K562 (cell line): Measurements from ENCODE around the gene CSF1. TPM values are rescaled to one million over a fixed set of nuclear protein-coding genes. Genes with fewer than 3 reads are reported as not detected.

Experiments used
- BMI1 ChIP-seq: fragments of 150-350 bp; IDR thresholded peaks from 2 replicates; pipeline ENCODE4 v1.6.1; 2014; ENCODE audit warnings: low read length
- ELF4 ChIP-seq: fragments of 450-650 bp; formaldehyde crosslinking; IDR thresholded peaks from 2 replicates; pipeline ENCODE4 v1.4.0; 2022; ENCODE audit warnings: missing genetic modification characterization
- EP400 ChIP-seq: fragments of 450-650 bp; IDR thresholded peaks from 2 replicates; pipeline ENCODE4 v1.6.1; 2017; ENCODE audit warnings: antibody characterized with exemption, mild to moderate bottlenecking, moderate library complexity
- FOXJ2 ChIP-seq: fragments of 200-800 bp; sonication (Bioruptor generic); IDR thresholded peaks from 2 replicates; pipeline ENCODE4 v1.6.1; 2016; ENCODE audit warnings: missing genetic modification characterization, missing compliant biosample characterization
- FOXJ3 ChIP-seq: sonication (generic); formaldehyde crosslinking; IDR thresholded peaks from 2 replicates; pipeline ENCODE4 v1.4.0; 2020; ENCODE audit warnings: mild to moderate bottlenecking, missing genetic modification reagents
- GABPB1 ChIP-seq: sonication (generic); formaldehyde crosslinking; IDR thresholded peaks from 2 replicates; pipeline ENCODE4 v1.8.0; 2022; ENCODE audit warnings: mild to moderate bottlenecking, missing genetic modification reagents
- KDM2B ChIP-seq: fragments of 250-450 bp; sonication (Bioruptor Pico); IDR thresholded peaks from 2 replicates; pipeline ENCODE4 v1.8.0; 2021; ENCODE audit warnings: mild to moderate bottlenecking, moderate library complexity
- MEF2D ChIP-seq: conservative IDR thresholded peaks from 2 replicates; pipeline ENCODE4 v1.6.1; 2016; ENCODE audit warnings: low read depth, missing genetic modification characterization, missing compliant biosample characterization
- NR2C1 ChIP-seq, 2 experiments: fragments of 450-650 bp; IDR thresholded peaks; 2 replicates each; pipeline ENCODE4 v1.6.1; 2017; ENCODE audit warnings: mild to moderate bottlenecking in 2 of 2, antibody characterized with exemption in 1 of 2, inconsistent platforms in 1 of 2, missing compliant biosample characterization in 1 of 2, missing genetic modification characterization in 1 of 2
- NUFIP1 ChIP-seq: fragments of 450-650 bp; IDR thresholded peaks from 2 replicates; pipeline ENCODE4 v1.6.1; 2018; ENCODE audit not compliant: partially characterized antibody
- POLR2H ChIP-seq: IDR thresholded peaks from 2 replicates; pipeline ENCODE4 v1.6.1; 2016; ENCODE audit warnings: missing genetic modification characterization, low read depth, mild to moderate bottlenecking, control low read depth, missing compliant biosample characterization, moderate library complexity
- RB1 ChIP-seq: fragments of 450-650 bp; IDR thresholded peaks from 2 replicates; pipeline ENCODE4 v1.6.1; 2017; ENCODE audit warnings: low read depth, mild to moderate bottlenecking
- RBM15 ChIP-seq: fragments of 200-400 bp; formaldehyde crosslinking; IDR thresholded peaks from 2 replicates; pipeline ENCODE4 v1.6.1; 2018; ENCODE audit warnings: mild to moderate bottlenecking, low read length, moderate library complexity; ENCODE audit not compliant: insufficient read depth
- STAT5A ChIP-seq: IDR thresholded peaks from 2 replicates; pipeline ENCODE4 v1.6.1; 2012; ENCODE audit warnings: low read length, inconsistent platforms, borderline replicate concordance
- XRCC3 ChIP-seq: fragments of 450-650 bp; IDR thresholded peaks from 2 replicates; pipeline ENCODE4 v1.6.1; 2017; ENCODE audit warnings: mild to moderate bottlenecking, moderate library complexity
- polyA plus RNA-seq, 8 experiments: library from polyadenylated mRNA; depleted of rRNA in 4 of 8; stranded (reverse) in 5 of 8; unstranded in 3 of 8; fragments of >200 nt; fragmentation: Nextera tagmentation in 2 of 8; fragmentation: Illumina TruSeq in 1 of 8; extraction: Ambion mirVana in 2 of 8; extraction: Trizol in 1 of 8; gene quantifications; 2 replicates each; pipeline versions ENCODE4 v1.2.1 to v1.2.3, GENCODE V29; 2011 to 2014; ENCODE audit warnings: inconsistent platforms in 1 of 8, missing spikeins in 1 of 8
- total RNA-seq, 7 experiments: library from RNA; depleted of rRNA in 6 of 7; stranded (reverse); fragments of >200 nt in 6 of 7; fragmentation: Illumina TruSeq in 2 of 7; extraction: Trizol in 2 of 7; gene quantifications; 2 replicates each; pipeline versions ENCODE4 v1.2.1 to v1.2.3, GENCODE V29; 2011 to 2021; ENCODE audit warnings: low replicate concordance in 1 of 7
- TF ChIP-seq, protein P1 (sequence below): fragments of 450-650 bp; formaldehyde crosslinking; conservative IDR thresholded peaks from 2 replicates; pipeline ENCODE4 v1.4.0; 2022; ENCODE audit warnings: mild to moderate bottlenecking, missing genetic modification characterization
- TF ChIP-seq, protein P2 (sequence below): fragments of 450-650 bp; formaldehyde crosslinking; IDR thresholded peaks from 2 replicates; pipeline ENCODE4 v1.4.0; 2020; ENCODE audit warnings: mild to moderate bottlenecking, moderate library complexity
- TF ChIP-seq, protein P3 (sequence below): fragments of 450-650 bp; IDR thresholded peaks from 2 replicates; pipeline ENCODE4 v1.6.1; 2016
- TF ChIP-seq, protein P4 (sequence below), 2 experiments: fragments of 450-650 bp; conservative IDR thresholded peaks; 2 replicates each; pipeline ENCODE4 v1.6.1; 2017; ENCODE audit warnings: mild to moderate bottlenecking in 2 of 2, moderate library complexity in 2 of 2

The CSF1 gene
- total and polyA plus RNA-seq, 9 of the 15 experiments (the other 6 are each of a cell fraction or from before 2014, with no cell fraction given), result 0.18 to 11.8 (median 2.8) TPM

DNA sequence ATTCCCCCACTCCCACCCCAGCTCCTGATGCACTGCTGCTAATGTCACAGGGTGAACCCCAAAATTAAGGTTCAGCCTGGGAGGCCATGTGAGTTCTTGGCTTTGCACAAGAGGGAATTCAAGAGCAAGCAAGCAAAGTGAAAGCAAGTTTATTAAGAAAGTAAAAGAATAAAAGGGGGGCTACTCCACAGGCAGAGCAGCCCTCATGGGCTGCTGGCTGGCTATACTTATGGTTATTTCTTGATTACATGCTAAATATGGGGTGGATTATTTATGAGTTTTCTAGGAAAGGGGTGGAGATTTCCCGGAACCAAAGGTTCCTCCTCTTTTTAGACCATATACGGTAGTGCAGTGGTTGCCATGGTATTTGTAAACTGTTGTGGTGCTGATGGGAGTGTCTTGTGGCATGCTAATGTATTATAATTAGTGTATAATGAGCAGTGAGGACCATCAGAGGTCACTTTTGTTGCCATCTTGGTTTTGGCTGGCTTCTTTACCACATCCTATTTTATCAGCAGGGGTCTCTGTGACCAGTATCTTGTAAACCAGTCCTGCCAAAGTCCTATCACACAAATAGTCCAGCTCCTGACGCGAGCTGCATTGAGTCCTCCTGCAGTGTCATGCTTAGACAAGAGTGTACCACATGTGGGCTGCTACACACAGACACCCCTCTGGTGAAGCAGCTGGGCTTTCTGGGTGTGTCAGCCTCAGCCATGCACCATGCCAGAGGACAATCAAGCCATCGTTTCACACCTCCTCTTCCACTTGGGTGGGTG, 46.4 kb upstream of the CSF1 start (continued):
- TF ChIP-seq, protein P1, sequence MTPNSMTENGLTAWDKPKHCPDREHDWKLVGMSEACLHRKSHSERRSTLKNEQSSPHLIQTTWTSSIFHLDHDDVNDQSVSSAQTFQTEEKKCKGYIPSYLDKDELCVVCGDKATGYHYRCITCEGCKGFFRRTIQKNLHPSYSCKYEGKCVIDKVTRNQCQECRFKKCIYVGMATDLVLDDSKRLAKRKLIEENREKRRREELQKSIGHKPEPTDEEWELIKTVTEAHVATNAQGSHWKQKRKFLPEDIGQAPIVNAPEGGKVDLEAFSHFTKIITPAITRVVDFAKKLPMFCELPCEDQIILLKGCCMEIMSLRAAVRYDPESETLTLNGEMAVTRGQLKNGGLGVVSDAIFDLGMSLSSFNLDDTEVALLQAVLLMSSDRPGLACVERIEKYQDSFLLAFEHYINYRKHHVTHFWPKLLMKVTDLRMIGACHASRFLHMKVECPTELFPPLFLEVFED (CRISPR knock-in tag), result 0 out of 2 replicates have a peak, but pooled peaks have one; percentile 78
- TF ChIP-seq FOXJ2 (tag) (peak; percentile 96), XRCC3 (no peak), NR2C1 (IDR thresholded peaks at IDR 0.05) (no peak), NR2C1 (tag; IDR thresholded peaks at IDR 0.05) (0 out of 2 replicates have a peak, but pooled peaks have one; percentile 17), POLR2H (tag) (no peak), NUFIP1 (peak; percentile 29), RB1 (0 out of 2 replicates have a peak, but pooled peaks have one; percentile 30), KDM2B (CRISPR knock-in tag) (no peak), EP400 (0 out of 2 replicates have a peak, but pooled peaks have one; percentile 13), RBM15 (no peak), BMI1 (peak; percentile 86), FOXJ3 (CRISPR knock-in tag) (peak; percentile 72; the same call in 1 of the 2 replicates), ELF4 (0 out of 2 replicates have a peak, but pooled peaks have one; percentile 17), STAT5A (peak; percentile 98), MEF2D (0 out of 2 replicates have a peak, but pooled peaks have one; percentile 24), GABPB1 (CRISPR knock-in tag) (0 out of 2 replicates have a peak, but pooled peaks have one; percentile 45)
- TF ChIP-seq, protein P2, sequence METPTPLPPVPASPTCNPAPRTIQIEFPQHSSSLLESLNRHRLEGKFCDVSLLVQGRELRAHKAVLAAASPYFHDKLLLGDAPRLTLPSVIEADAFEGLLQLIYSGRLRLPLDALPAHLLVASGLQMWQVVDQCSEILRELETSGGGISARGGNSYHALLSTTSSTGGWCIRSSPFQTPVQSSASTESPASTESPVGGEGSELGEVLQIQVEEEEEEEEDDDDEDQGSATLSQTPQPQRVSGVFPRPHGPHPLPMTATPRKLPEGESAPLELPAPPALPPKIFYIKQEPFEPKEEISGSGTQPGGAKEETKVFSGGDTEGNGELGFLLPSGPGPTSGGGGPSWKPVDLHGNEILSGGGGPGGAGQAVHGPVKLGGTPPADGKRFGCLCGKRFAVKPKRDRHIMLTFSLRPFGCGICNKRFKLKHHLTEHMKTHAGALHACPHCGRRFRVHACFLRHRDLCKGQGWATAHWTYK (CRISPR knock-in tag), result peak; percentile 63; the same call in 1 of the 2 replicates
- TF ChIP-seq, protein P3, sequence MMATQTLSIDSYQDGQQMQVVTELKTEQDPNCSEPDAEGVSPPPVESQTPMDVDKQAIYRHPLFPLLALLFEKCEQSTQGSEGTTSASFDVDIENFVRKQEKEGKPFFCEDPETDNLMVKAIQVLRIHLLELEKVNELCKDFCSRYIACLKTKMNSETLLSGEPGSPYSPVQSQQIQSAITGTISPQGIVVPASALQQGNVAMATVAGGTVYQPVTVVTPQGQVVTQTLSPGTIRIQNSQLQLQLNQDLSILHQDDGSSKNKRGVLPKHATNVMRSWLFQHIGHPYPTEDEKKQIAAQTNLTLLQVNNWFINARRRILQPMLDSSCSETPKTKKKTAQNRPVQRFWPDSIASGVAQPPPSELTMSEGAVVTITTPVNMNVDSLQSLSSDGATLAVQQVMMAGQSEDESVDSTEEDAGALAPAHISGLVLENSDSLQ, result peak; percentile 23; the same call in 1 of the 2 replicates
- TF ChIP-seq, protein P4, sequence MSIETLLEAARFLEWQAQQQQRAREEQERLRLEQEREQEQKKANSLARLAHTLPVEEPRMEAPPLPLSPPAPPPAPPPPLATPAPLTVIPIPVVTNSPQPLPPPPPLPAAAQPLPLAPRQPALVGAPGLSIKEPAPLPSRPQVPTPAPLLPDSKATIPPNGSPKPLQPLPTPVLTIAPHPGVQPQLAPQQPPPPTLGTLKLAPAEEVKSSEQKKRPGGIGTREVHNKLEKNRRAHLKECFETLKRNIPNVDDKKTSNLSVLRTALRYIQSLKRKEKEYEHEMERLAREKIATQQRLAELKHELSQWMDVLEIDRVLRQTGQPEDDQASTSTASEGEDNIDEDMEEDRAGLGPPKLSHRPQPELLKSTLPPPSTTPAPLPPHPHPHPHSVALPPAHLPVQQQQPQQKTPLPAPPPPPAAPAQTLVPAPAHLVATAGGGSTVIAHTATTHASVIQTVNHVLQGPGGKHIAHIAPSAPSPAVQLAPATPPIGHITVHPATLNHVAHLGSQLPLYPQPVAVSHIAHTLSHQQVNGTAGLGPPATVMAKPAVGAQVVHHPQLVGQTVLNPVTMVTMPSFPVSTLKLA (conservative IDR thresholded peaks at IDR 0.05), result peak; percentile 35 to 56; a peak in 2 of 4 replicates
